HEK293T (cell line): ENCODE results near the gene USP17L12.
"Not testable (repeated sequence)": the region's sequence is repeated elsewhere in the genome, so short reads cannot be mapped to it uniquely, and the experiment has no call there.

Source experiments
- CTCF ChIA-PET: fragments of 350-600 bp; formaldehyde crosslinking; extraction: SDS; loops from one replicate; lab custom pipeline; 2021; ENCODE audit warnings: antibody characterized with exemption, inconsistent platforms; lab: Yijun Ruan, JAX
- POLR2A ChIA-PET: fragments of 350-600 bp; formaldehyde crosslinking; extraction: SDS; loops from one replicate; lab custom pipeline; 2020; ENCODE audit warnings: antibody characterized with exemption, inconsistent platforms; lab: Yijun Ruan, JAX
- DNase-seq: peaks from one replicate; pipeline ENCODE4 v3.0.0; 2012; ENCODE audit warnings: mixed read lengths; ENCODE audit errors: extremely low spot score

USP17L12 gene, protein sequence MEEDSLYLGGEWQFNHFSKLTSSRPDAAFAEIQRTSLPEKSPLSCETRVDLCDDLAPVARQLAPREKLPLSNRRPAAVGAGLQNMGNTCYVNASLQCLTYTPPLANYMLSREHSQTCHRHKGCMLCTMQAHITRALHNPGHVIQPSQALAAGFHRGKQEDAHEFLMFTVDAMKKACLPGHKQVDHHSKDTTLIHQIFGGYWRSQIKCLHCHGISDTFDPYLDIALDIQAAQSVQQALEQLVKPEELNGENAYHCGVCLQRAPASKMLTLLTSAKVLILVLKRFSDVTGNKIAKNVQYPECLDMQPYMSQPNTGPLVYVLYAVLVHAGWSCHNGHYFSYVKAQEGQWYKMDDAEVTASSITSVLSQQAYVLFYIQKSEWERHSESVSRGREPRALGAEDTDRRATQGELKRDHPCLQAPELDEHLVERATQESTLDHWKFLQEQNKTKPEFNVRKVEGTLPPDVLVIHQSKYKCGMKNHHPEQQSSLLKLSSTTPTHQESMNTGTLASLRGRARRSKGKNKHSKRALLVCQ

DNA sequence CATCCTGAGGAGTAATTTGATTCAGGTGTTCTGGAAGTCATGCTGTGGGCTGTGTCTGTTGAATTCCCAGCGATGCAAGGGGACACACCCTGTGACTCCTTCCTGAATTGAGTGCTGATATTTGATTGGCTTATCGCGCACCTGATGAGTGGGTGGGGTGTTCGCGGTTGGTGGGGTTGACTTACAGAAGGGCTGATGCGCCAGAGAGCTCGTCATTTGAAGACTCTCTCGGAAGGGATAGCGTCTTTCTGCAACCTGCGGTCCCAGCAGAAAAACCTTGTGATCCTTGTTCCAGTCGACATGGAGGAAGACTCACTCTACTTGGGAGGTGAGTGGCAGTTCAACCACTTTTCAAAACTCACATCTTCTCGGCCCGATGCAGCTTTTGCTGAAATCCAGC, at the start of gene USP17L12:
Gene USP17L12, plus strand, starts transcription at position 301 of the 400 bp plus-strand sequence. Its CDS starts 0 bp downstream, at position 301.
- POLR2A ChIA-PET, DNase-seq, CTCF ChIA-PET: not testable (repeated sequence)

DNA sequence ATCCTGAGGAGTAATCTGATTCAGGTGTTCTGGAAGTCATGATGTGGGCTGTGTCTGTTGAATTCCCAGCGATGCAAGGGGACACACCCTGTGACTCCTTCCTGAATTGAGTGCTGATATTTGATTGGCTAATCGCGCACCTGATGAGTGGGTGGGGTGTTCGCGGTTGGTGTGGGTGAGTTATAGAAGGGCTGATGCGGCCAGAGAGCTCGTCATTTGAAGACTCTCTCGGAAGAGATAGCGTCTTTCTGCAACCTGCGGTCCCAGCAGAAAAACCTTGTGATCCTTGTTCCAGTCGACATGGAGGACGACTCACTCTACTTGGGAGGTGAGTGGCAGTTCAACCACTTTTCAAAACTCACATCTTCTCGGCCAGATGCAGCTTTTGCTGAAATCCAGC, 9.6 kb upstream of the USP17L12 start, which contains the start of gene USP17L10:
Gene USP17L10, plus strand, starts transcription at position 301 of the 400 bp plus-strand sequence. Its CDS starts 0 bp downstream, at position 301.
- POLR2A ChIA-PET, DNase-seq, CTCF ChIA-PET: not testable (repeated sequence)

DNA sequence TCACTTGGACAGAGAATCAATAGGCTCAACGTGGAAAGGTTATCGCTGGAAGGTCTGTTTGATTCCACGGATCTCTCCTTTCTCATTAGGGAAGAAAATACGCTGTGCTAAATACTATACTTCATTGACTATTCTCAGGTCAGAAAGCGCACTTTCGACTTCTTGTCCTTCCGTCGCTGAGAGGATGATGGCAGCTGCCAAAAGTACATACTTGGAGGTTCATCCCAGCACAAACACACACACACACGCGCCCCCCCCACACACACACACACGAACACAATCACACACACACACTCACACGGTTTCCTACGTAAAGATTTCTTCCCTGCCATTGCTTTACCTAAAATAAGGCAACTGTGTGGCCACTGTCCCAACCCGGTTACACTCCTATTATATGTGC, 5.3 kb upstream of the USP17L12 start:
- POLR2A ChIA-PET, CTCF ChIA-PET, DNase-seq: not testable (repeated sequence)

DNA sequence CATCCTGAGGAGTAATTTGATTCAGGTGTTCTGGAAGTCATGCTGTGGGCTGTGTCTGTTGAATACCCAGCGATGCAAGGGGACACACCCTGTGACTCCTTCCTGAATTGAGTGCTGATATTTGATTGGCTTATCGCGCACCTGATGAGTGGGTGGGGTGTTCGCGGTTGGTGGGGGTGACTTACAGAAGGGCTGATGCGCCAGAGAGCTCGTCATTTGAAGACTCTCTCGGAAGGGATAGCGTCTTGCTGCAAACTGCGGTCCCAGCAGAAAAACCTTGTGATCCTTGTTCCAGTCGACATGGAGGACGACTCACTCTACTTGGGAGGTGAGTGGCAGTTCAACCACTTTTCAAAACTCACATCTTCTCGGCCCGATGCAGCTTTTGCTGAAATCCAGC, 4.8 kb upstream of the USP17L12 start, which contains the start of gene USP17L11:
Gene USP17L11, plus strand, starts transcription at position 301 of the 400 bp plus-strand sequence. Its CDS starts 0 bp downstream, at position 301.
- POLR2A ChIA-PET, CTCF ChIA-PET, DNase-seq: not testable (repeated sequence)

DNA sequence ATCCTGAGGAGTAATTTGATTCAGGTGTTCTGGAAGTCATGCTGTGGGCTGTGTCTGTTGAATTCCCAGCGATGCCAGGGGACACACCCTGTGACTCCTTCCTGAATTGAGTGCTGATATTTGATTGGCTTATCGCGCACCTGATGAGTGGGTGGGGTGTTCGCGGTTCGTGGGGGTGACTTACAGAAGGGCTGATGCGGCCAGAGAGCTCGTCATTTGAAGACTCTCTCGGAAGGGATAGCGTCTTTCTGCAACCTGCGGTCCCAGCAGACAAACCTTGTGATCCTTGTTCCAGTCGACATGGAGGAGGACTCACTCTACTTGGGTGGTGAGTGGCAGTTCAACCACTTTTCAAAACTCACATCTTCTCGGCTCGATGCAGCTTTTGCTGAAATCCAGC, 4.6 kb downstream of the USP17L12 start, which contains the start of gene USP17L13:
Gene USP17L13, plus strand, starts transcription at position 301 of the 400 bp plus-strand sequence. Its CDS starts 0 bp downstream, at position 301.
- POLR2A ChIA-PET, CTCF ChIA-PET: not testable (repeated sequence)

GRCh38 chr4:9230249-9230648, 10.3 kb downstream of the USP17L12 start:
- CTCF ChIA-PET, DNase-seq, POLR2A ChIA-PET: not testable (repeated sequence)

More for the DNA sequence above, 4.6 kb downstream of the USP17L12 start, which contains the start of gene USP17L13:
- DNase-seq, result not testable (repeated sequence)

- CTCF ChIA-PET, DNase-seq, POLR2A ChIA-PET: not testable (repeated sequence)
These were observed 14.1 kb downstream of the USP17L12 start, which contains the start of gene USP17L15 for GRCh38 chr4:9234085-9234484. Gene USP17L15, plus strand, starts transcription at chr4:9234385. Its CDS starts 0 bp downstream, at chr4:9234385.

DNA sequence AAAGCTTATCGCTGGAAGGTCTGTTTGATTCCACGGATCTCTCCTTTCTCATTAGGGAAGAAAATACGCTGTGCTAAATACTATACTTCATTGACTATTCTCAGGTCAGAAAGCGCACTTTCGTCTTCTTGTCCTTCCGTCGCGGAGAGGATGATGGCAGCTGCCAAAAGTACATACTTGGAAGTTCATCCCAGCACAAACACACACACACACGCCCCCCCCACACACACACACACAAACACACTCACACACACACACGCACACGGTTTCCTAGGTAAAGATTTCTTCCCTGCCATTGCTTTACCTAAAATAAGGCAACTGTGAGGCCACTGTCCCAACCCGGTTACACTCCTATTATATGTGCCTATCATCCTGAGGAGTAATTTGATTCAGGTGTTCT, 18.5 kb downstream of the USP17L12 start:
- CTCF ChIA-PET, DNase-seq, POLR2A ChIA-PET: not testable (repeated sequence)

DNA sequence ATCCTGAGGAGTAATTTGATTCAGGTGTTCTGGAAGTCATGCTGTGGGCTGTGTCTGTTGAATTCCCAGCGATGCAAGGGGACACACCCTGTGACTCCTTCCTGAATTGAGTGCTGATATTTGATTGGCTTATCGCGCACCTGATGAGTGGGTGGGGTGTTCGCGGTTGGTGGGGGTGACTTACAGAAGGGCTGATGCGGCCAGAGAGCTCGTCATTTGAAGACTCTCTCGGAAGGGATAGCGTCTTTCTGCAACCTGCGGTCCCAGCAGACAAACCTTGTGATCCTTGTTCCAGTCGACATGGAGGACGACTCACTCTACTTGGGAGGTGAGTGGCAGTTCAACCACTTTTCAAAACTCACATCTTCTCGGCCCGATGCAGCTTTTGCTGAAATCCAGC, 23.6 kb downstream of the USP17L12 start, which contains the start of gene USP17L17:
Gene USP17L17, plus strand, starts transcription at position 301 of the 400 bp plus-strand sequence. Its CDS starts 0 bp downstream, at position 301.
- POLR2A ChIA-PET, DNase-seq, CTCF ChIA-PET: not testable (repeated sequence)

GRCh38 chr4:9247953-9248680, 28.2 kb downstream of the USP17L12 start, which contains the start of gene USP17L18:
Gene USP17L18, plus strand, starts transcription at chr4:9248630. Its CDS starts 0 bp downstream, at chr4:9248630.
- POLR2A ChIA-PET, DNase-seq, CTCF ChIA-PET: not testable (repeated sequence)

- POLR2A ChIA-PET, CTCF ChIA-PET, DNase-seq: not testable (repeated sequence)
These were observed 33.1 kb downstream of the USP17L12 start, which contains the start of gene USP17L19 for GRCh38 chr4:9253078-9253477. Gene USP17L19, plus strand, starts transcription at chr4:9253378. Its CDS starts 0 bp downstream, at chr4:9253378.

DNA sequence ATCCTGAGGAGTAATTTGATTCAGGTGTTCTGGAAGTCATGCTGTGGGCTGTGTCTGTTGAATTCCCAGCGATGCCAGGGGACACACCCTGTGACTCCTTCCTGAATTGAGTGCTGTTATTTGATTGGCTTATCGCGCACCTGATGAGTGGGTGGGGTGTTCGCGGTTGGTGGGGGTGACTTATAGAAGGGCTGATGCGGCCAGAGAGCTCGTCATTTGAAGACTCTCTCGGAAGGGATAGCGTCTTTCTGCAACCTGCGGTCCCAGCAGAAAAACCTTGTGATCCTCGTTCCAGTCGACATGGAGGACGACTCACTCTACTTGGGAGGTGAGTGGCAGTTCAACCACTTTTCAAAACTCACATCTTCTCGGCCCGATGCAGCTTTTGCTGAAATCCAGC, 37.9 kb downstream of the USP17L12 start, which contains the start of gene USP17L20:
Gene USP17L20, plus strand, starts transcription at position 301 of the 400 bp plus-strand sequence. Its CDS starts 0 bp downstream, at position 301.
- POLR2A ChIA-PET, CTCF ChIA-PET, DNase-seq: not testable (repeated sequence)

GRCh38 chr4:9262572-9262971, 42.6 kb downstream of the USP17L12 start, which contains the start of gene USP17L21:
Gene USP17L21, plus strand, starts transcription at chr4:9262872. Its CDS starts 0 bp downstream, at chr4:9262872.
- DNase-seq, POLR2A ChIA-PET, CTCF ChIA-PET: not testable (repeated sequence)

GRCh38 chr4:9267319-9267718, 47.4 kb downstream of the USP17L12 start, which contains the start of gene USP17L22:
Gene USP17L22, plus strand, starts transcription at chr4:9267619. Its CDS starts 0 bp downstream, at chr4:9267619.
- CTCF ChIA-PET, POLR2A ChIA-PET: not testable (repeated sequence)

More at GRCh38 chr4:9267319-9267718, 47.4 kb downstream of the USP17L12 start, which contains the start of gene USP17L22:
- not testable (repeated sequence) for DNase-seq
